ENCODE measurements around the gene PRPSAP1. TPM values are rescaled to one million over a fixed set of nuclear protein-coding genes. Genes with fewer than 3 reads are reported as not detected.

The PRPSAP1 gene
- total RNA-seq, 1 experiment from 2014 or later, result 38.4 TPM

GRCh38 chr17:76278268-76278908, 75.3 kb downstream of the PRPSAP1 start:
- Histone ChIP-seq H3K27me3 (ENCODE audit: insufficient read depth, low read length) (no peaks in the 10 kb centered on the region), H2BK5ac (ENCODE audit: insufficient read length, low read length) (no peak overlapping the region), H3T11ph (ENCODE audit: low read length) (no peak overlapping the region), H2BK120ac (ENCODE audit: low read depth, low read length, poor library complexity, severe bottlenecking) (no peak overlapping the region), H3K9ac (ENCODE audit: extremely low read depth, insufficient read length, low read length) (no peak overlapping the region), H3K56ac (ENCODE audit: insufficient read length, low read depth, low read length) (no peak overlapping the region), H3K4me2 (ENCODE audit: insufficient read depth, insufficient read length, low read length) (no peak overlapping the region), H3K79me2 (ENCODE audit: insufficient read depth, low read length) (no peaks in the 10 kb centered on the region), H3K14ac (ENCODE audit: insufficient read depth, low read length) (no peak overlapping the region), H2AK5ac (ENCODE audit: insufficient read length, low read length) (no peak overlapping the region), H3K23ac (ENCODE audit: insufficient read length, low read depth, low read length) (no peak overlapping the region), H3K23me2 (ENCODE audit: insufficient read length, low read depth, low read length, poor library complexity, severe bottlenecking) (no peaks in the 10 kb centered on the region), H4K5ac (ENCODE audit: insufficient read length, low read depth, low read length) (no peak overlapping the region), H3K79me1 (ENCODE audit: insufficient read depth, low read depth, low read length, poor library complexity, severe bottlenecking) (no peaks in the 10 kb centered on the region), H2AFZ (ENCODE audit: low read length) (no peak overlapping the region), H2BK15ac (ENCODE audit: low read depth, low read length) (no peak overlapping the region), H2BK12ac (ENCODE audit: insufficient read length, low read depth, low read length) (no peak overlapping the region), H3K4ac (ENCODE audit: low read depth, low read length) (no peak overlapping the region), H3K27ac (ENCODE audit: insufficient read length, low read depth, low read length) (no peak overlapping the region), H2BK20ac (ENCODE audit: low read depth, low read length, poor library complexity, severe bottlenecking) (no peak overlapping the region), H4K91ac (ENCODE audit: insufficient read length, low read depth, low read length) (no peak overlapping the region), H3K18ac (ENCODE audit: insufficient read length, low read depth, low read length) (no peak overlapping the region), H4K20me1 (ENCODE audit: control insufficient read depth, insufficient read depth, insufficient read length) (no peaks in the 10 kb centered on the region), H3K9me3 (ENCODE audit: control insufficient read depth, low read depth, low read length) (no peaks in the 10 kb centered on the region), H4K8ac (replicated peaks; ENCODE audit: insufficient read length, low read depth, low read length) (no peak overlapping the region), H3K4me1 (ENCODE audit: insufficient read depth, low read length) (no peaks in the 10 kb centered on the region)
- no CpG with 5 or more reads among the region's 19 CpGs for WGBS (ENCODE audit: extremely low coverage, insufficient read length, low lambda C conversion rate)
- no peak for DNase-seq
- no peaks in the 10 kb centered on the region for H3K36me3 Mint-ChIP-seq (ENCODE audit: insufficient read depth in 1 of 3, low read depth in 3 of 3)
- H3K4me3 Mint-ChIP-seq, result no peak overlapping the region
- H3K27me3 Mint-ChIP-seq (ENCODE audit: low read depth), result peaks cover 1% of the 10 kb centered on the region; the same call in 1 of the 2 replicates
- H3K4me1 Mint-ChIP-seq, result peaks cover 6 to 17% of the 10 kb centered on the region in 2 experiments
- H3K27ac Mint-ChIP-seq, result no peak overlapping the region
- TF ChIP-seq CTCF (conservative IDR thresholded peaks at IDR 0.05), result no peak
- no peaks in the 10 kb centered on the region for H3K9me3 Mint-ChIP-seq

All from H9 (cell line).